ENCODE results near the gene SCUBE1.

The SCUBE1 gene

DNA sequence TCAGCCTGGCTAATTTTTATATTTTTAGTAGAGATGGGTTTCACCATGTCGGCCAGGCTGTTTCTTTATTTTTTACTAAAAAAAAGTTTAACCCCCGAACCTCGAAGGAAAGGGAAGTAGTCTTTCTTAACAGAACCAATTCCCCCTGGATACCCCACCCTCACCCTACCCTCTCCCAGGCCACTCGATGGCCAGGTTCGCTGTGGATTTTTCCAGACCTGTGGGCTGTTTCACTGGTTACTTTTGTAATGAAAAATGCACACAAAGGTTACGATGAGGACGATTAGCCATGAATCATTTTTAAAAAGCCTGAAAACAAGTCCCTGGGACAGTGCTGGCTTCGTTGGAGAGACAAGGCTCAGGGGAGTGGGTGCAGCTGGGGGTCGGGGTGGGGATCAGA is 189.3 kb downstream of the SCUBE1 start:
- Histone ChIP-seq H3K27me3 (ENCODE audit: low read depth, low read length) (no peaks in the 10 kb centered on the region), H3K36me3 (ENCODE audit: control insufficient read depth in 1 of 2, insufficient read depth in 2 of 2, low read length in 2 of 2) (no peaks in the 10 kb centered on the region), H3K9me3 (ENCODE audit: control insufficient read depth in 1 of 2, low read length in 2 of 2) (no peaks in the 10 kb centered on the region), H3K27ac (ENCODE audit: low read length) (no peak overlapping the region), H3K4me1 (ENCODE audit: control insufficient read depth in 1 of 2, insufficient read depth in 2 of 2, low read length in 2 of 2) (peaks cover 0 to 19% of the 10 kb centered on the region in 2 donors), H3K4me3 (ENCODE audit: low read depth in 1 of 2, low read length in 2 of 2) (no peak overlapping the region)

GRCh38 chr22:43152357-43153071 is 190.7 kb downstream of the SCUBE1 start:
- Histone ChIP-seq H3K36me3 (ENCODE audit: control insufficient read depth in 1 of 2, insufficient read depth in 2 of 2, low read length in 2 of 2) (no peaks in the 10 kb centered on the region), H3K27me3 (ENCODE audit: low read depth, low read length) (no peaks in the 10 kb centered on the region), H3K9me3 (ENCODE audit: control insufficient read depth in 1 of 2, low read length in 2 of 2) (no peaks in the 10 kb centered on the region), H3K4me3 (ENCODE audit: low read depth in 1 of 2, low read length in 2 of 2) (peak overlapping the region; percentile 74 to 86), H3K4me1 (ENCODE audit: control insufficient read depth in 1 of 2, insufficient read depth in 2 of 2, low read length in 2 of 2) (peaks cover 0 to 19% of the 10 kb centered on the region in 2 donors), H3K27ac (ENCODE audit: low read length) (peak overlapping the region; percentile 72)

GRCh38 chr22:43152003-43152356 is 191.2 kb downstream of the SCUBE1 start:
- Histone ChIP-seq H3K4me1 (ENCODE audit: control insufficient read depth in 1 of 2, insufficient read depth in 2 of 2, low read length in 2 of 2) (peaks cover 0 to 19% of the 10 kb centered on the region in 2 donors), H3K27ac (ENCODE audit: low read length) (peak overlapping the region; percentile 72), H3K27me3 (ENCODE audit: low read depth, low read length) (no peaks in the 10 kb centered on the region), H3K36me3 (ENCODE audit: control insufficient read depth in 1 of 2, insufficient read depth in 2 of 2, low read length in 2 of 2) (no peaks in the 10 kb centered on the region), H3K9me3 (ENCODE audit: control insufficient read depth in 1 of 2, low read length in 2 of 2) (no peaks in the 10 kb centered on the region), H3K4me3 (ENCODE audit: low read depth in 1 of 2, low read length in 2 of 2) (peak overlapping the region; percentile 74 to 86)

- Histone ChIP-seq H3K27me3 (ENCODE audit: low read depth, low read length) (no peaks in the 10 kb centered on the region), H3K4me1 (ENCODE audit: control insufficient read depth in 1 of 2, insufficient read depth in 2 of 2, low read length in 2 of 2) (peaks cover 0 to 19% of the 10 kb centered on the region in 2 donors), H3K36me3 (ENCODE audit: control insufficient read depth in 1 of 2, insufficient read depth in 2 of 2, low read length in 2 of 2) (no peaks in the 10 kb centered on the region), H3K9me3 (ENCODE audit: control insufficient read depth in 1 of 2, low read length in 2 of 2) (no peaks in the 10 kb centered on the region), H3K27ac (ENCODE audit: low read length) (peak within 1 kb of the TSS; percentile 72), H3K4me3 (ENCODE audit: low read depth in 1 of 2, low read length in 2 of 2) (peak within 1 kb of the TSS; percentile 74 to 86)
Observed at GRCh38 chr22:43151251-43152002, 191.7 kb downstream of the SCUBE1 start, which contains the start of gene TSPO. Gene TSPO, plus strand, starts transcription at chr22:43151559. Its CDS starts 7,680 bp downstream, at chr22:43159239.

DNA sequence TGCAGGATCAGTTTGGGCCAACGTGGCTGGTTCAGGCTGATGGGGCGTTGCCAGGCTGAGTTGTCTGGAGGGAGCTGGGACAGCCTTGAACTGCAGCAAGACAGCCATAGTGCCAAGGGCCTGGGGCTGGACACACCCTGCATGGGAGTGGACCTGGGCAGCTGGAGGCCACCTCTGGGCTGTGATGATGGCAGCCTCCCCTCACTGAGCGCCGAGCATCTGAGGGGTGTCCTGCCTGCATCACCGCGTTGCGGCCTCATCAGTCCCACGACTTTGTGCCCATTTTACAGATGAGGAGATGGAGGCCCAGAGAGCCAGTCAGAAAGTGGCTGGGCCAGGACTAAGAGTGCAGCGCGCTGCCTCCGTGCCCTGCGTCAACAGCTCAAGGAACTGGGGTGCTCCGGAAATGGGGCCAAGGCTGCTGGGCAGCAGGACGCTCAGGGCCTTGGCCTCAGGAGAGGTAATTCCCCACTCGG is 192.4 kb downstream of the SCUBE1 start:
- Histone ChIP-seq H3K9me3 (ENCODE audit: control insufficient read depth in 1 of 2, low read length in 2 of 2) (no peaks in the 10 kb centered on the region), H3K4me1 (ENCODE audit: control insufficient read depth in 1 of 2, insufficient read depth in 2 of 2, low read length in 2 of 2) (peaks cover 0 to 19% of the 10 kb centered on the region in 2 donors), H3K27ac (ENCODE audit: low read length) (no peak overlapping the region), H3K36me3 (ENCODE audit: control insufficient read depth in 1 of 2, insufficient read depth in 2 of 2, low read length in 2 of 2) (no peaks in the 10 kb centered on the region), H3K4me3 (ENCODE audit: low read depth in 1 of 2, low read length in 2 of 2) (peak overlapping the region; percentile 60 to 86), H3K27me3 (ENCODE audit: low read depth, low read length) (no peaks in the 10 kb centered on the region)

DNA sequence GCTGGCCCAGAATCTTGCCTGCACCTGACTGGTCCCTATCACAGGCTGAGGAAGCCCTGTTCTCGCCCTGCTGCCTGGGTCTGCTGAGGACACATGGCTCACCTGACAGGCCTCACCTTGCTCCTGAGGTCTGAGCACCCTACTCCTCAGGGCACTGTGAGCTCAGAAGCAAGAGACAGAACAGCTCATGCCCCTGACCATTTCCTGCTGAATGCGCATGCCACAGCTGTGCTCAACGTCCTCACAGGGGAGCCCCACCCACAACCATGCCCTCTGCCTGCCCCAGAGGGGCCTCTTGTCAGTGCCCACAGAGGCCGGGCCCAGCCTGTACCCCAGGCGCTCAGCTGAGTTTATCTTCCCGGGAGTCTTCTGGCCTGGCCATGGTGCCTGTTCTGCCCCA is 194.6 kb downstream of the SCUBE1 start:
- Histone ChIP-seq H3K27me3 (ENCODE audit: low read depth, low read length) (no peaks in the 10 kb centered on the region), H3K4me1 (ENCODE audit: control insufficient read depth in 1 of 2, insufficient read depth in 2 of 2, low read length in 2 of 2) (peaks cover 0 to 10% of the 10 kb centered on the region in 2 donors)

DNA sequence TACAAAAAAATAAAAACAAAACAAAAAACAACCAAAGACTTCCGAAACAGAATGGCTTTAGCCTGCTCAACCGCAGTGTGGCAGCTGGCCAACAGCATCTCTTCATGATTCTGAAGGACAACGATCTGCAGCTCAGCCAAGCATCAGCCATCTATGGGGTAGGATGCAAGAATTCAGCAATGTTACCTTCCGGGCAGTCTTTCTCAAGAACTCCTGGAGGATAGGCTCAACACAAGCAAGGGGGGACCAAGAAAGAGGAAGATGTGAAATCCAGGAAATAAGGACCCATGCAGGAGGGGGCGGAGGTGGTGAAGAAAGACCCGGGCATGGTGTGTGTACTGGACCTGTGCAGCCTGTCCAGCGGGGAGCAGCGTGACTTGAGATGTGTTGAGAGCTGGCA is 195.4 kb downstream of the SCUBE1 start:
- no peaks in the 10 kb centered on the region for H3K36me3 ChIP-seq (ENCODE audit: control insufficient read depth in 1 of 2, insufficient read depth in 2 of 2, low read length in 2 of 2)
- no peaks in the 10 kb centered on the region for H3K9me3 ChIP-seq (ENCODE audit: control insufficient read depth in 1 of 2, low read length in 2 of 2)
- no peak overlapping the region for H3K4me3 ChIP-seq (ENCODE audit: low read depth in 1 of 2, low read length in 2 of 2)
- no peak overlapping the region for H3K27ac ChIP-seq (ENCODE audit: low read length)
- H3K27me3 ChIP-seq (ENCODE audit: low read depth, low read length), result no peaks in the 10 kb centered on the region
- peaks cover 0 to 10% of the 10 kb centered on the region in 2 donors for H3K4me1 ChIP-seq (ENCODE audit: control insufficient read depth in 1 of 2, insufficient read depth in 2 of 2, low read length in 2 of 2)

More for the DNA sequence above, 194.6 kb downstream of the SCUBE1 start:
- H3K4me3 ChIP-seq (ENCODE audit: low read depth in 1 of 2, low read length in 2 of 2), result no peak overlapping the region
- H3K27ac ChIP-seq (ENCODE audit: low read length), result no peak overlapping the region
- no peaks in the 10 kb centered on the region for H3K9me3 ChIP-seq (ENCODE audit: control insufficient read depth in 1 of 2, low read length in 2 of 2)
- H3K36me3 ChIP-seq (ENCODE audit: control insufficient read depth in 1 of 2, insufficient read depth in 2 of 2, low read length in 2 of 2), result no peaks in the 10 kb centered on the region

All from muscle layer of duodenum (tissue), 2 donors.